OCI-LY7 (cell line): ENCODE results near the gene HPSE.

ENCODE experiments used
- EZH2phosphoT487 ChIP-seq: fragments of 200-600 bp; sonication (generic); IDR thresholded peaks from 2 replicates; pipeline ENCODE4 v1.6.1; 2018; ENCODE audit warnings: low read depth, borderline replicate concordance, mild to moderate bottlenecking, mixed run types, antibody characterized with exemption, low read length, moderate library complexity, mixed read lengths
- TF ChIP-seq, protein P1 (sequence below): fragments of 200-600 bp; sonication (generic); conservative IDR thresholded peaks from 2 replicates; pipeline ENCODE4 v1.5.1; 2014; ENCODE audit warnings: mild to moderate bottlenecking, antibody characterized with exemption, low read length, moderate library complexity, mixed read lengths

DNA sequence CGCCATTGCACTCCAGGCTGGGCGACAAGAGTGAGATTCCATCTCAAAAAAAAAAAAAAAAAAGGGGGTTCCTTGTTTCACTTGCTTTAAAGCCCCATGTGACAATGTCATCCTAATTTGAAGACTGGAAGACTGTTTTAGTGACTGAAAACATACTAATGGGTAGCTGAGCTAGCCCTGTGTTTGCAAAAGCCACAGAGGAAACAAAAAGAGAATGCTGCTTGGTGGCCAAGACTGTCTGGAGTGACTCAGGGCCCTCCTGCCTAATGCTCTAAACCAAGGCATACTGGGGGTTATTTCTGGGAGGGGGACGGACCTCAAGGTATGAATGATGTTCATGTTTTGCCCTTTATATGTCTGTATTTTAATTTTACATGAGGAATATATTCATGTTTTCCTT lies 16.0 kb downstream of the HPSE start:
- TF ChIP-seq, protein P1, sequence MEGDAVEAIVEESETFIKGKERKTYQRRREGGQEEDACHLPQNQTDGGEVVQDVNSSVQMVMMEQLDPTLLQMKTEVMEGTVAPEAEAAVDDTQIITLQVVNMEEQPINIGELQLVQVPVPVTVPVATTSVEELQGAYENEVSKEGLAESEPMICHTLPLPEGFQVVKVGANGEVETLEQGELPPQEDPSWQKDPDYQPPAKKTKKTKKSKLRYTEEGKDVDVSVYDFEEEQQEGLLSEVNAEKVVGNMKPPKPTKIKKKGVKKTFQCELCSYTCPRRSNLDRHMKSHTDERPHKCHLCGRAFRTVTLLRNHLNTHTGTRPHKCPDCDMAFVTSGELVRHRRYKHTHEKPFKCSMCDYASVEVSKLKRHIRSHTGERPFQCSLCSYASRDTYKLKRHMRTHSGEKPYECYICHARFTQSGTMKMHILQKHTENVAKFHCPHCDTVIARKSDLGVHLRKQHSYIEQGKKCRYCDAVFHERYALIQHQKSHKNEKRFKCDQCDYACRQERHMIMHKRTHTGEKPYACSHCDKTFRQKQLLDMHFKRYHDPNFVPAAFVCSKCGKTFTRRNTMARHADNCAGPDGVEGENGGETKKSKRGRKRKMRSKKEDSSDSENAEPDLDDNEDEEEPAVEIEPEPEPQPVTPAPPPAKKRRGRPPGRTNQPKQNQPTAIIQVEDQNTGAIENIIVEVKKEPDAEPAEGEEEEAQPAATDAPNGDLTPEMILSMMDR = no peak
- TF ChIP-seq EZH2phosphoT487 = no peak
